Stimulated activated CD4-positive, alpha-beta T cell treated with anti-CD3 and anti-CD28 coated beads, Interleukin-12 subunit alpha, Interleukin-12 subunit beta, amount 100 ng/mL, for 48 hours (primary cell): ENCODE measurements around the gene ACSM2A.
"Not testable (repeated sequence)": the region's sequence is repeated elsewhere in the genome, so short reads cannot be mapped to it uniquely, and the experiment has no call there.

Experiments used
- DNase-seq, 3 donors: peaks; one replicate each; pipeline ENCODE4 v3.0.0-alpha.2; 2020; ENCODE audit warnings: low read depth in 2 of 3, low spot score in 1 of 3

Gene ACSM2A

GRCh38 chr16:20451364-20451763, at the start of gene ACSM2A:
Gene ACSM2A, plus strand, starts transcription at chr16:20451521. Its CDS starts 8,594 bp downstream, at chr16:20460115.
- not testable (repeated sequence) for DNase-seq

- no peak for DNase-seq
Measured at GRCh38 chr16:20402651-20403050, 48.7 kb upstream of the ACSM2A start.

- no peak for DNase-seq
Measured at GRCh38 chr16:20404637-20405036, 46.7 kb upstream of the ACSM2A start, which contains the start of gene PDILT. Gene PDILT, minus strand, starts transcription at chr16:20404737. Its CDS starts 5,437 bp downstream, at chr16:20399300.

- no peak for DNase-seq
Measured at GRCh38 chr16:20409398-20410120, 41.8 kb upstream of the ACSM2A start, which contains the start of gene ACSM5. Gene ACSM5, plus strand, starts transcription at chr16:20409534. Its CDS starts 1,951 bp downstream, at chr16:20411485.

GRCh38 chr16:20410121-20410723, 41.1 kb upstream of the ACSM2A start:
- DNase-seq = no peak

GRCh38 chr16:20411055-20411454, 40.3 kb upstream of the ACSM2A start:
- no peak for DNase-seq

GRCh38 chr16:20415541-20415940, 35.8 kb upstream of the ACSM2A start:
- no peak for DNase-seq

- not testable (repeated sequence) for DNase-seq
Measured at GRCh38 chr16:20419093-20419492, 32.2 kb upstream of the ACSM2A start.

GRCh38 chr16:20421748-20422147, 29.6 kb upstream of the ACSM2A start:
- DNase-seq = not testable (repeated sequence)

- not testable (repeated sequence) for DNase-seq
Measured at GRCh38 chr16:20423772-20424128, 27.6 kb upstream of the ACSM2A start.

- DNase-seq = no peak
Measured at GRCh38 chr16:20424129-20424866, 27.0 kb upstream of the ACSM2A start.

- not testable (repeated sequence) for DNase-seq
Measured at GRCh38 chr16:20427401-20427797, 23.9 kb upstream of the ACSM2A start.

GRCh38 chr16:20429499-20429898, 21.8 kb upstream of the ACSM2A start:
- DNase-seq = not testable (repeated sequence)

GRCh38 chr16:20430480-20430879, 20.8 kb upstream of the ACSM2A start:
- DNase-seq = not testable (repeated sequence)

- no peak for DNase-seq
Measured at GRCh38 chr16:20430948-20431347, 20.4 kb upstream of the ACSM2A start.

GRCh38 chr16:20438950-20439349, 12.4 kb upstream of the ACSM2A start:
- DNase-seq = not testable (repeated sequence)

GRCh38 chr16:20439820-20440231, 11.5 kb upstream of the ACSM2A start:
- not testable (repeated sequence) for DNase-seq

GRCh38 chr16:20440731-20441130, 10.6 kb upstream of the ACSM2A start:
- not testable (repeated sequence) for DNase-seq

- DNase-seq = no peak
Measured at GRCh38 chr16:20441191-20441590, 10.1 kb upstream of the ACSM2A start.

- DNase-seq = not testable (repeated sequence)
Measured at GRCh38 chr16:20441859-20442258, 9.5 kb upstream of the ACSM2A start.

GRCh38 chr16:20446652-20447393, 4.5 kb upstream of the ACSM2A start:
- DNase-seq = not testable (repeated sequence)
